H9 (cell line): ENCODE data around the gene SIX3. TPM values are rescaled to one million over a fixed set of nuclear protein-coding genes. Genes with fewer than 3 reads are reported as not detected.

Source experiments
- DNase-seq: peaks from one replicate; pipeline ENCODE4 v3.0.0-alpha.2; 2017
- H2AFZ ChIP-seq: one replicate; pipeline ENCODE4 v1.6.1; 2013; ENCODE audit warnings: mild to moderate bottlenecking, low read length, control low read depth, moderate library complexity
- H2AK5ac ChIP-seq: 2 replicates; pipeline ENCODE4 v1.6.1; 2013; ENCODE audit warnings: low read length, control low read depth, mixed read lengths; ENCODE audit not compliant: insufficient read length
- H2BK120ac ChIP-seq: one replicate; pipeline ENCODE4 v1.6.1; 2013; ENCODE audit warnings: low read depth, mild to moderate bottlenecking, low read length, control low read depth, inconsistent platforms; ENCODE audit not compliant: poor library complexity, severe bottlenecking
- H2BK12ac ChIP-seq: 2 replicates; pipeline ENCODE4 v1.6.1; 2013; ENCODE audit warnings: low read length, control low read depth, mixed read lengths, low read depth; ENCODE audit not compliant: insufficient read length
- H2BK15ac ChIP-seq: 2 replicates; pipeline ENCODE4 v1.6.1; 2013; ENCODE audit warnings: low read depth, low read length, control low read depth
- H2BK20ac ChIP-seq: one replicate; pipeline ENCODE4 v1.6.1; 2013; ENCODE audit warnings: low read depth, mild to moderate bottlenecking, low read length, control low read depth, inconsistent platforms; ENCODE audit not compliant: poor library complexity, severe bottlenecking
- H2BK5ac ChIP-seq: 2 replicates; pipeline ENCODE4 v1.6.1; 2013; ENCODE audit warnings: low read length, control low read depth, mixed read lengths; ENCODE audit not compliant: insufficient read length
- H3K14ac ChIP-seq: 2 replicates; pipeline ENCODE4 v1.6.1; 2013; ENCODE audit warnings: low read length, control low read depth; ENCODE audit not compliant: insufficient read depth
- H3K18ac ChIP-seq: 2 replicates; pipeline ENCODE4 v1.6.1; 2013; ENCODE audit warnings: low read depth, mild to moderate bottlenecking, mixed read lengths, low read length, control low read depth; ENCODE audit not compliant: insufficient read length
- H3K23ac ChIP-seq: 2 replicates; pipeline ENCODE4 v1.6.1; 2013; ENCODE audit warnings: low read length, control low read depth, mixed read lengths, low read depth; ENCODE audit not compliant: insufficient read length
- H3K23me2 ChIP-seq: 2 replicates; pipeline ENCODE4 v1.6.1; 2013; ENCODE audit warnings: low read depth, mild to moderate bottlenecking, mixed read lengths, low read length, control low read depth; ENCODE audit not compliant: insufficient read length, poor library complexity, severe bottlenecking
- H3K27ac ChIP-seq: 2 replicates; pipeline ENCODE4 v1.5.1; 2013; ENCODE audit warnings: low read length, control low read depth, mixed read lengths, low read depth; ENCODE audit not compliant: insufficient read length
- H3K27me3 ChIP-seq: 2 replicates; pipeline ENCODE4 v1.6.1; 2013; ENCODE audit warnings: low read length, control low read depth, inconsistent platforms; ENCODE audit not compliant: insufficient read depth
- H3K4ac ChIP-seq: 2 replicates; pipeline ENCODE4 v1.6.1; 2013; ENCODE audit warnings: low read depth, mild to moderate bottlenecking, control low read depth, inconsistent platforms, low read length, moderate library complexity
- H3K4me1 ChIP-seq: 2 replicates; pipeline ENCODE4 v1.6.1; 2013; ENCODE audit warnings: low read length, control low read depth, inconsistent platforms; ENCODE audit not compliant: insufficient read depth
- H3K4me2 ChIP-seq: 2 replicates; pipeline ENCODE4 v1.6.1; 2013; ENCODE audit warnings: low read length, control low read depth, mixed read lengths; ENCODE audit not compliant: insufficient read length, insufficient read depth
- H3K56ac ChIP-seq: 2 replicates; pipeline ENCODE4 v1.6.1; 2013; ENCODE audit warnings: low read depth, mild to moderate bottlenecking, mixed read lengths, low read length, control low read depth; ENCODE audit not compliant: insufficient read length
- H3K79me1 ChIP-seq: 2 replicates; pipeline ENCODE4 v1.6.1; 2013; ENCODE audit warnings: low read depth, mild to moderate bottlenecking, moderate library complexity, low read length, control low read depth, inconsistent platforms; ENCODE audit not compliant: insufficient read depth, poor library complexity, severe bottlenecking
- H3K79me2 ChIP-seq: 2 replicates; pipeline ENCODE4 v1.6.1; 2013; ENCODE audit warnings: low read length, control low read depth, inconsistent platforms; ENCODE audit not compliant: insufficient read depth
- H3K9ac ChIP-seq: 2 replicates; pipeline ENCODE4 v1.6.1; 2013; ENCODE audit warnings: low read length, control low read depth, mixed read lengths; ENCODE audit not compliant: insufficient read length; ENCODE audit errors: extremely low read depth
- H3K9me3 ChIP-seq: one replicate; pipeline ENCODE4 v1.6.1; 2013; ENCODE audit warnings: low read depth, low read length, inconsistent platforms; ENCODE audit not compliant: control insufficient read depth
- H3T11ph ChIP-seq: one replicate; pipeline ENCODE4 v1.6.1; 2013; ENCODE audit warnings: mild to moderate bottlenecking, low read length, control low read depth, inconsistent platforms
- H4K20me1 ChIP-seq: one replicate; pipeline ENCODE4 v1.6.1; 2013; ENCODE audit not compliant: control insufficient read depth, insufficient read length, insufficient read depth
- H4K5ac ChIP-seq: 2 replicates; pipeline ENCODE4 v1.6.1; 2013; ENCODE audit warnings: low read depth, mild to moderate bottlenecking, mixed read lengths, low read length, control low read depth; ENCODE audit not compliant: insufficient read length
- H4K8ac ChIP-seq: replicated peaks from 2 replicates; pipeline ENCODE4 v1.6.1; 2013; ENCODE audit warnings: low read length, control low read depth, mixed read lengths, low read depth; ENCODE audit not compliant: insufficient read length
- H4K91ac ChIP-seq: 2 replicates; pipeline ENCODE4 v1.6.1; 2013; ENCODE audit warnings: low read depth, mild to moderate bottlenecking, moderate library complexity, mixed read lengths, low read length, control low read depth; ENCODE audit not compliant: insufficient read length
- H3K27ac Mint-ChIP-seq, 3 experiments: 2 replicates in 2 of 3; 3 replicates in 1 of 3; pipeline ENCODE4 v1.8.0; 2020 to 2021; ENCODE audit warnings: mixed read lengths in 3 of 3, mild to moderate bottlenecking in 1 of 3, moderate library complexity in 1 of 3
- H3K27me3 Mint-ChIP-seq: 2 replicates; pipeline ENCODE4 v1.8.0; 2021; ENCODE audit warnings: low read depth, mild to moderate bottlenecking, moderate library complexity, mixed read lengths
- H3K36me3 Mint-ChIP-seq, 3 experiments: 2 replicates in 2 of 3; 3 replicates in 1 of 3; pipeline ENCODE4 v1.8.0; 2020 to 2021; ENCODE audit warnings: low read depth in 3 of 3, mixed read lengths in 3 of 3; ENCODE audit not compliant: insufficient read depth in 1 of 3
- H3K4me1 Mint-ChIP-seq, 2 experiments: 2 replicates each; pipeline ENCODE4 v1.8.0; 2020; ENCODE audit warnings: mixed read lengths in 2 of 2
- H3K4me3 Mint-ChIP-seq, 2 experiments: 2 replicates in 1 of 2; 3 replicates in 1 of 2; pipeline ENCODE4 v1.8.0; 2020 to 2021; ENCODE audit warnings: mild to moderate bottlenecking in 2 of 2, mixed read lengths in 2 of 2, moderate library complexity in 1 of 2
- H3K9me3 Mint-ChIP-seq, 2 experiments: 2 replicates in 1 of 2; 3 replicates in 1 of 2; pipeline ENCODE4 v1.8.0; 2020; ENCODE audit warnings: mild to moderate bottlenecking in 2 of 2, mixed read lengths in 2 of 2, moderate library complexity in 1 of 2
- WGBS: extraction: QIAGEN DNeasy Blood & Tissue Kit; methylation state at CpG from one replicate; pipeline ENCODE4 v1.1.7; 2013; ENCODE audit warnings: missing lambda C conversion rate, low lambda C conversion rate, mixed read lengths; ENCODE audit not compliant: insufficient read length; ENCODE audit errors: extremely low coverage; 5-methylcytosine and 5-hydroxymethylcytosine counted together
- total RNA-seq: library from RNA; stranded (reverse); gene quantifications from 2 replicates; pipeline ENCODE4 v1.2.1, GENCODE V29; 2021
- TF ChIP-seq, protein P1 (sequence below): fragments of 200-600 bp; sonication (generic); conservative IDR thresholded peaks from 3 replicates; pipeline ENCODE4 v1.8.0; 2021; ENCODE audit warnings: antibody characterized with exemption, mild to moderate bottlenecking

SIX3 gene
- total RNA-seq, 1 experiment from 2014 or later: 0.55 TPM

- H3K9me3 Mint-ChIP-seq: peaks cover 7 to 9% of the 10 kb centered on the region in 2 experiments
- H2BK20ac ChIP-seq: no peak overlapping the region
- DNase-seq: peak; percentile 84
- H2BK15ac ChIP-seq: no peak overlapping the region
- H2BK120ac ChIP-seq: no peak overlapping the region
- H3K9ac ChIP-seq: no peak overlapping the region
- no peaks in the 10 kb centered on the region for H3K79me2 ChIP-seq
- no peak overlapping the region for H2BK5ac ChIP-seq
- H3K56ac ChIP-seq: no peak overlapping the region
- H4K5ac ChIP-seq: no peak overlapping the region
- H3K4me1 Mint-ChIP-seq: peaks cover 55 to 71% of the 10 kb centered on the region in 2 experiments
- no peak overlapping the region for H2AK5ac ChIP-seq
- H3K4me3 Mint-ChIP-seq: peak overlapping the region; percentile 46 to 71
- H3K14ac ChIP-seq: no peak overlapping the region
- H3T11ph ChIP-seq: no peak overlapping the region
- no peak overlapping the region for H4K91ac ChIP-seq
- peaks cover 19% of the 10 kb centered on the region for H3K23me2 ChIP-seq
- peak overlapping the region; percentile 9 for H3K4me2 ChIP-seq
- no peaks in the 10 kb centered on the region for H3K79me1 ChIP-seq
- TF ChIP-seq, protein P1, sequence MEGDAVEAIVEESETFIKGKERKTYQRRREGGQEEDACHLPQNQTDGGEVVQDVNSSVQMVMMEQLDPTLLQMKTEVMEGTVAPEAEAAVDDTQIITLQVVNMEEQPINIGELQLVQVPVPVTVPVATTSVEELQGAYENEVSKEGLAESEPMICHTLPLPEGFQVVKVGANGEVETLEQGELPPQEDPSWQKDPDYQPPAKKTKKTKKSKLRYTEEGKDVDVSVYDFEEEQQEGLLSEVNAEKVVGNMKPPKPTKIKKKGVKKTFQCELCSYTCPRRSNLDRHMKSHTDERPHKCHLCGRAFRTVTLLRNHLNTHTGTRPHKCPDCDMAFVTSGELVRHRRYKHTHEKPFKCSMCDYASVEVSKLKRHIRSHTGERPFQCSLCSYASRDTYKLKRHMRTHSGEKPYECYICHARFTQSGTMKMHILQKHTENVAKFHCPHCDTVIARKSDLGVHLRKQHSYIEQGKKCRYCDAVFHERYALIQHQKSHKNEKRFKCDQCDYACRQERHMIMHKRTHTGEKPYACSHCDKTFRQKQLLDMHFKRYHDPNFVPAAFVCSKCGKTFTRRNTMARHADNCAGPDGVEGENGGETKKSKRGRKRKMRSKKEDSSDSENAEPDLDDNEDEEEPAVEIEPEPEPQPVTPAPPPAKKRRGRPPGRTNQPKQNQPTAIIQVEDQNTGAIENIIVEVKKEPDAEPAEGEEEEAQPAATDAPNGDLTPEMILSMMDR: peak; percentile 96
- H3K27ac ChIP-seq: no peak overlapping the region
- H2AFZ ChIP-seq: no peak overlapping the region
- no peak overlapping the region for H3K18ac ChIP-seq
- no CpG with 5 or more reads among the region's 59 CpGs for WGBS
- no peak overlapping the region for H3K23ac ChIP-seq
- H4K8ac ChIP-seq: no peak overlapping the region
- H3K36me3 Mint-ChIP-seq: peaks cover 0 to 13% (median 0%) of the 10 kb centered on the region in 3 experiments; a peak in 5 of 7 replicates
- H3K27me3 Mint-ChIP-seq: peaks cover 99% of the 10 kb centered on the region
- peaks cover 3% of the 10 kb centered on the region; the same call in 1 of the 2 replicates for H3K4me1 ChIP-seq
- H2BK12ac ChIP-seq: no peak overlapping the region
- peaks cover 85% of the 10 kb centered on the region for H3K27me3 ChIP-seq
- no peak overlapping the region; a peak in 1 of 7 replicates for H3K27ac Mint-ChIP-seq
- no peaks in the 10 kb centered on the region for H4K20me1 ChIP-seq
- H3K9me3 ChIP-seq: no peaks in the 10 kb centered on the region
- H3K4ac ChIP-seq: no peak overlapping the region
These were observed 10.8 kb downstream of the SIX3 start for GRCh38 chr2:44952143-44952805.
